K562 (cell line): ENCODE measurements around the gene PDF. TPM values are rescaled to one million over a fixed set of nuclear protein-coding genes. Genes with fewer than 3 reads are reported as not detected.
"Not testable (repeated sequence)": the region's sequence is repeated elsewhere in the genome, so short reads cannot be mapped to it uniquely, and the experiment has no call there.

Experiments
- ATAC-seq: fragments of 200-7000 bp; cut with Tn5 transposase; 3 replicates; pipeline ENCODE4 v1.9.1; 2020; ENCODE audit warnings: moderate library complexity
- BruUV-seq: library from RNA; stranded (reverse); fragments of 400-500 nt; replicated peaks from 2 replicates; lab custom pipeline; 2021; lab: Mats Ljungman, UMichigan
- CTCF ChIA-PET: fragments of 300-600 bp; formaldehyde crosslinking; extraction: SDS; loops from one replicate; lab custom pipeline; 2021; ENCODE audit warnings: low intra/inter-chr PET ratio; lab: Yijun Ruan, JAX
- POLR2A ChIA-PET: fragments of 300-600, 350-650 bp; sonication (Branson Sonifier 250); formaldehyde crosslinking; extraction: SDS; loops from one replicate; lab custom pipeline; 2021; ENCODE audit warnings: antibody characterized with exemption, inconsistent platforms; lab: Yijun Ruan, JAX
- DNase-seq, 4 experiments: peaks; one replicate each; pipeline versions ENCODE4 v3.0.0 to v3.0.0-alpha.2; 2011 to 2018; ENCODE audit warnings: low spot score in 3 of 4, mixed read lengths in 3 of 4; ENCODE audit errors: extremely low read depth in 1 of 4
- FAIRE-seq: peaks from 2 replicates; lab custom pipeline; 2011; peaks lifted over from hg19 to GRCh38; lab: Jason Lieb, UNC
- H2AFZ ChIP-seq: 2 replicates; pipeline ENCODE4 v1.6.0; 2011; ENCODE audit warnings: low read depth, low read length, control low read depth, inconsistent platforms
- H3K27ac ChIP-seq: fragments of 200-600 bp; 3 replicates; pipeline ENCODE4 v1.8.0; 2011; ENCODE audit warnings: low read depth, mild to moderate bottlenecking, control low read depth, inconsistent platforms, low read length, moderate library complexity, mixed read lengths; ENCODE audit errors: extremely low read depth
- H3K27me3 ChIP-seq, 2 experiments: fragments of 300-600 bp in 1 of 2; 2 replicates in 1 of 2; 3 replicates in 1 of 2; pipeline versions ENCODE4 v1.6.0 to v1.8.0; 2011; ENCODE audit warnings: inconsistent platforms in 2 of 2, low read length in 2 of 2, mild to moderate bottlenecking in 1 of 2, mixed read lengths in 1 of 2, moderate library complexity in 1 of 2; ENCODE audit not compliant: control insufficient read depth in 2 of 2, insufficient read depth in 2 of 2
- H3K36me3 ChIP-seq: fragments of 300-600 bp; 3 replicates; pipeline ENCODE4 v1.8.0; 2011; ENCODE audit warnings: mild to moderate bottlenecking, low read length, inconsistent platforms; ENCODE audit not compliant: control insufficient read depth, insufficient read depth
- H3K4me1 ChIP-seq, 2 experiments: fragments of 200-600 bp in 1 of 2; replicated peaks in 1 of 2; 2 replicates in 1 of 2; 3 replicates in 1 of 2; pipeline versions ENCODE4 v1.5.1 to v1.8.0; 2011; ENCODE audit warnings: inconsistent platforms in 2 of 2, low read length in 2 of 2, mild to moderate bottlenecking in 1 of 2, mixed read lengths in 1 of 2, moderate library complexity in 1 of 2; ENCODE audit not compliant: control insufficient read depth in 2 of 2, insufficient read depth in 2 of 2
- H3K4me2 ChIP-seq: 2 replicates; pipeline ENCODE4 v1.6.1; 2011; ENCODE audit warnings: low read length, control low read depth, inconsistent platforms, mixed read lengths; ENCODE audit not compliant: insufficient read depth
- H3K4me3 ChIP-seq: fragments of 200-600 bp; sonication (generic), shearing (Covaris generic); 2 replicates; pipeline ENCODE4 v1.5.1; 2016; ENCODE audit warnings: control low read depth, inconsistent platforms
- H3K79me2 ChIP-seq: fragments of 200-600 bp; 3 replicates; pipeline ENCODE4 v1.8.0; 2011; ENCODE audit warnings: low read length, inconsistent platforms; ENCODE audit not compliant: control insufficient read depth, insufficient read depth
- H3K9ac ChIP-seq, 2 experiments: 2 replicates each; pipeline versions ENCODE4 v1.6.0 to v1.6.1; 2011; ENCODE audit warnings: low read depth in 2 of 2, low read length in 2 of 2, control low read depth in 1 of 2, inconsistent platforms in 1 of 2, mild to moderate bottlenecking in 1 of 2, mixed read lengths in 1 of 2; ENCODE audit not compliant: insufficient read depth in 1 of 2
- H3K9me1 ChIP-seq: one replicate; pipeline ENCODE4 v1.6.0; 2011; ENCODE audit warnings: inconsistent platforms, mild to moderate bottlenecking, low read length, moderate library complexity; ENCODE audit not compliant: control insufficient read depth, insufficient read depth
- H3K9me3 ChIP-seq: replicated peaks from 2 replicates; pipeline ENCODE4 v1.5.1; 2011; ENCODE audit warnings: low read depth, low read length, inconsistent platforms; ENCODE audit not compliant: control insufficient read depth, insufficient read depth
- H4K20me1 ChIP-seq: replicated peaks from 2 replicates; pipeline ENCODE4 v1.6.1; 2011; ENCODE audit warnings: low read length, inconsistent platforms, mixed read lengths; ENCODE audit not compliant: control insufficient read depth, insufficient read depth
- CEBPB ChIP-seq: fragments of 450-650 bp; IDR thresholded peaks from 2 replicates; pipeline ENCODE4 v1.6.1; 2016; ENCODE audit warnings: missing genetic modification characterization, missing compliant biosample characterization
- CEBPG ChIP-seq, 3 experiments: fragments of 200-800 bp in 1 of 3; sonication (Bioruptor generic) in 1 of 3; sonication (generic) in 1 of 3; formaldehyde crosslinking in 1 of 3; IDR thresholded peaks in 2 of 3; conservative IDR thresholded peaks in 1 of 3; 2 replicates each; pipeline versions ENCODE4 v1.6.1 to v1.8.0; 2016 to 2022; ENCODE audit warnings: missing compliant biosample characterization in 2 of 3, missing genetic modification characterization in 2 of 3, mild to moderate bottlenecking in 1 of 3, missing genetic modification reagents in 1 of 3
- MCM3 ChIP-seq: fragments of 450-650 bp; IDR thresholded peaks from 2 replicates; pipeline ENCODE4 v1.6.1; 2016
- WGBS: fragments of 100-300 bp; shearing (Covaris generic); methylation state at CpG from one replicate; pipeline ENCODE4 v1.1.6; 2016; ENCODE audit warnings: low coverage, mixed read lengths; ENCODE audit not compliant: insufficient coverage; ENCODE audit errors: missing lambda C conversion rate; 5-methylcytosine and 5-hydroxymethylcytosine counted together
- in situ Hi-C: fragments of 300-500 bp; cut with MboI; formaldehyde crosslinking; loops from 4 replicates; pipeline ENCODE4 v1.15.0; 2018; ENCODE audit warnings: inconsistent platforms, mixed read lengths
- intact Hi-C: fragments of 100-400 bp; cut with micrococcal nuclease; formaldehyde crosslinking; loops from 2 replicates; pipeline ENCODE4 v1.14.2; 2022
- polyA plus RNA-seq, 8 experiments: library from polyadenylated mRNA; depleted of rRNA in 4 of 8; stranded (reverse) in 5 of 8; unstranded in 3 of 8; fragments of >200 nt; fragmentation: Nextera tagmentation in 2 of 8; fragmentation: Illumina TruSeq in 1 of 8; extraction: Ambion mirVana in 2 of 8; extraction: Trizol in 1 of 8; gene quantifications; 2 replicates each; pipeline versions ENCODE4 v1.2.1 to v1.2.3, GENCODE V29; 2011 to 2014; ENCODE audit warnings: inconsistent platforms in 1 of 8, missing spikeins in 1 of 8
- total RNA-seq, 7 experiments: library from RNA; depleted of rRNA in 6 of 7; stranded (reverse); fragments of >200 nt in 6 of 7; fragmentation: Illumina TruSeq in 2 of 7; extraction: Trizol in 2 of 7; gene quantifications; 2 replicates each; pipeline versions ENCODE4 v1.2.1 to v1.2.3, GENCODE V29; 2011 to 2021; ENCODE audit warnings: low replicate concordance in 1 of 7

PDF gene
- total and polyA plus RNA-seq, 9 of the 15 experiments (the other 6 are each of a cell fraction or from before 2014, with no cell fraction given), result 0.15 to 72.4 (median 5.6) TPM

GRCh38 chr16:69363281-69363717 lies 32.9 kb upstream of the PDF start:
- H3K9ac ChIP-seq, result peak overlapping the region in 1 of 2 experiments; percentile 57; a peak in 1 of 4 replicates
- H3K4me2 ChIP-seq, result no peak overlapping the region
- H3K36me3 ChIP-seq, result peaks cover 63% of the 10 kb centered on the region
- no peaks in the 10 kb centered on the region for H3K9me3 ChIP-seq
- TF ChIP-seq MCM3 (no peak), CEBPG (CRISPR knock-in tag; IDR thresholded peaks at IDR 0.05) (peak; percentile 52; the same call in 1 of the 2 replicates), CEBPG (tag; conservative IDR thresholded peaks at IDR 0.05 in 1 of 2, IDR thresholded peaks at IDR 0.05 in 1 of 2) (peak; percentile 22 to 41; a peak in 2 of 4 replicates), CEBPB (tag) (peak; percentile 90)
- TF ChIP-seq, all 486 proteins: peak for 2
- POLR2A ChIA-PET, result no interaction called here
- intact Hi-C loops, result no loop called here
- no peak overlapping the region for H3K27ac ChIP-seq
- FAIRE-seq (no peak), DNase-seq (no peak), ATAC-seq (no peak)
- H3K27me3 ChIP-seq, result no peaks in the 10 kb centered on the region
- no peaks in the 10 kb centered on the region; the same call in 2 of the 3 replicates for H3K79me2 ChIP-seq
- BruUV-seq, result no TSS peak
- H4K20me1 ChIP-seq, result 0 out of 2 replicates have a peak, but pooled peaks cover 2% of the 10 kb centered on the region
- WGBS, result 81% methylated on average over 5 of the region's 5 CpGs
- no peak overlapping the region for H2AFZ ChIP-seq
- peaks cover 0 to 7% of the 10 kb centered on the region in 2 experiments; a peak in 3 of 5 replicates for H3K4me1 ChIP-seq
- H3K9me1 ChIP-seq, result no peaks in the 10 kb centered on the region
- in situ Hi-C loops, result no loop called here
- CTCF ChIA-PET, result no interaction called here
- H3K4me3 ChIP-seq, result no peak overlapping the region

DNA sequence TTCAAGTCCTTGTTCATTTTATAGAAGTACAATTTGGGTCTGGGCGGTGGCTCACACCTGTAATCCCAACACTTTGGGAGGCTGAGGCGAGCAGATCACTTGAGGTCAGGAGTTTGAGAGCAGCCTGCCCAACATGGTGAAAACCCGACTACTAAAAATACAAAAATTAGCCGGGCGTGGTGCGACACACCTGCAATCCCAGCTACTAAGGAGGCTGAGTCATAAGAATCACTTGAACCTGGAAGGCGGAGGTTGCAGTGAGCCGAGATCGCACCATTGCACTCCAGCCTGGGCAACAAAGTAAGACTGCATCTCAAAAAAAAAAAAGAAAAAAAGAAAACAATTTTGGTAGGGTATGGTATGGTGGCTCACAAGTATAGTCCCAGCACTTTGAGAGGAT lies 29.7 kb upstream of the PDF start:
- H3K27me3 ChIP-seq, H3K79me2 ChIP-seq, in situ Hi-C loops, H2AFZ ChIP-seq, H3K9me1 ChIP-seq, H3K4me3 ChIP-seq, POLR2A ChIA-PET, H3K9me3 ChIP-seq, H3K4me2 ChIP-seq, H3K4me1 ChIP-seq, H3K9ac ChIP-seq, BruUV-seq, DNase-seq, intact Hi-C loops, FAIRE-seq, H3K27ac ChIP-seq, CTCF ChIA-PET, H4K20me1 ChIP-seq, ATAC-seq: not testable (repeated sequence)
- peaks cover 53% of the 10 kb centered on the region for H3K36me3 ChIP-seq
- whole genome bisulfite sequencing, result 92% methylated on average over 7 of the region's 9 CpGs
